Inflammatory macrophage treated with lipopolysaccharide for 4 hours (primary cell): ENCODE measurements around the gene DTYMK.

Source experiments
- DNase-seq: peaks from one replicate; pipeline ENCODE4 v3.0.0-alpha.2; 2020

Gene DTYMK

GRCh38 chr2:241686650-241687425, at the start of gene DTYMK:
TSS of gene DTYMK (minus strand) at chr2:241686815. CDS start at chr2:241686783, 32 bp downstream.
- DNase-seq = peak; percentile 98

GRCh38 chr2:241736111-241736510, 49.5 kb upstream of the DTYMK start:
- DNase-seq = no peak

GRCh38 chr2:241734467-241735208, 48.0 kb upstream of the DTYMK start, which contains the start of gene D2HGDH:
TSS of gene D2HGDH (plus strand) at chr2:241734630. CDS start at chr2:241735225, 595 bp downstream.
- DNase-seq = peak; percentile 92

GRCh38 chr2:241734208-241734466, 47.5 kb upstream of the DTYMK start:
- no peak for DNase-seq

GRCh38 chr2:241733391-241734207, 47.0 kb upstream of the DTYMK start:
- DNase-seq = no peak

- peak; percentile 44 for DNase-seq
Observed at GRCh38 chr2:241732513-241733186, 46.0 kb upstream of the DTYMK start.

GRCh38 chr2:241730671-241731293, 44.2 kb upstream of the DTYMK start:
- DNase-seq = peak; percentile 58

- peak; percentile 12 for DNase-seq
Observed at GRCh38 chr2:241729868-241730267, 43.3 kb upstream of the DTYMK start.

GRCh38 chr2:241728627-241729026, 42.0 kb upstream of the DTYMK start:
- no peak for DNase-seq

- no peak for DNase-seq
Observed at GRCh38 chr2:241728000-241728399, 41.4 kb upstream of the DTYMK start.

GRCh38 chr2:241726459-241726858, 39.8 kb upstream of the DTYMK start:
- DNase-seq = no peak

GRCh38 chr2:241724975-241725870, 38.6 kb upstream of the DTYMK start:
- DNase-seq = no peak

- DNase-seq = no peak
Observed at GRCh38 chr2:241724259-241724974, 37.8 kb upstream of the DTYMK start.

GRCh38 chr2:241722896-241723454, 36.4 kb upstream of the DTYMK start:
- DNase-seq = no peak

GRCh38 chr2:241721852-241722251, 35.2 kb upstream of the DTYMK start:
- no peak for DNase-seq

GRCh38 chr2:241720560-241720959, 33.9 kb upstream of the DTYMK start:
- no peak for DNase-seq

- no peak for DNase-seq
Observed at GRCh38 chr2:241720099-241720498, 33.5 kb upstream of the DTYMK start.

- no peak for DNase-seq
Observed at GRCh38 chr2:241719093-241719492, 32.5 kb upstream of the DTYMK start.

GRCh38 chr2:241708879-241709278, 22.3 kb upstream of the DTYMK start:
- DNase-seq = no peak

GRCh38 chr2:241706537-241706936, 19.9 kb upstream of the DTYMK start:
- DNase-seq = no peak
